ENCODE measurements around the gene SEPTIN6. TPM values are rescaled to one million over a fixed set of nuclear protein-coding genes. Genes with fewer than 3 reads are reported as not detected.

SEPTIN6 gene
- total and polyA plus RNA-seq, 2 of the 13 experiments (the other 11 are each of a cell fraction or from before 2014, with no cell fraction given): 21.7 to 38.3 TPM

GRCh38 chrX:119648421-119648775 lies 44.6 kb downstream of the SEPTIN6 start (continued):
- TF ChIP-seq NR1H2 (CRISPR knock-in tag; IDR thresholded peaks at IDR 0.05; ENCODE audit: borderline replicate concordance, low read depth): no peak
- TF ChIP-seq REPIN1 (CRISPR knock-in tag; IDR thresholded peaks at IDR 0.05; ENCODE audit: borderline replicate concordance, low read depth): no peak
- no peak for TF ChIP-seq ZNF687 (CRISPR knock-in tag; IDR thresholded peaks at IDR 0.05)
- TF ChIP-seq KLF12 (CRISPR knock-in tag; IDR thresholded peaks at IDR 0.05; ENCODE audit: borderline replicate concordance): no peak
- no peak for TF ChIP-seq ZNF672 (CRISPR knock-in tag; IDR thresholded peaks at IDR 0.05)
- no peak for TF ChIP-seq PCBP1 (IDR thresholded peaks at IDR 0.05; ENCODE audit: borderline replicate concordance, low read depth, low read length)
- TF ChIP-seq CAMTA2 (CRISPR knock-in tag; IDR thresholded peaks at IDR 0.05; ENCODE audit: borderline replicate concordance): no peak
- no peak for TF ChIP-seq ZBTB7A (CRISPR knock-in tag; IDR thresholded peaks at IDR 0.05)
- TF ChIP-seq ZNF496 (CRISPR knock-in tag; IDR thresholded peaks at IDR 0.05; ENCODE audit: insufficient replicate concordance): no peak

Measured in HepG2 (cell line).